Stimulated activated CD8-positive, alpha-beta memory T cell treated with anti-CD3 and anti-CD28 coated beads, Interleukin-4, amount 100 ng/mL, for 48 hours (primary cell): ENCODE measurements around the gene TTC22.

ENCODE experiments used
- DNase-seq: peaks from one replicate; pipeline ENCODE4 v3.0.0-alpha.2; 2020

TTC22 gene

DNA sequence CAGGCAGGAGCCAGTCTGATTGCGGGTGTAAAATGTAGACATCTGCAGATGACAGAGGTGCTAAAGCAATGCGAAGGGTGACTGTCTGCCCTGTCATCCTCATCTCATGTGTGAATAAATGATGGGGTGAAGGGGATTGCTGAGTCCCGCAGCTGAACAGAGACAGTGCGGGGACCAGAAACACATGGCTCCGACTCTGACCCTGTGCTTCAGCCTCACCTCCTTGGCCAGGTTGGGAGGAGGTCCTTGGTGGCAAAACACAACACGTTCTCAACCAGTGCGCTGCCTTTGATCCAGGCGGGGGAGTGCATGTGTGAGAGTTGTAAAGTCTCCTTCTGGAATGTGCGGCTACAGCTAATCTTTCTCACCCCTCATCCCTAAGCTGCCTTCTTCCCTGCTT lies 32.0 kb upstream of the TTC22 start:
- no peak for DNase-seq

DNA sequence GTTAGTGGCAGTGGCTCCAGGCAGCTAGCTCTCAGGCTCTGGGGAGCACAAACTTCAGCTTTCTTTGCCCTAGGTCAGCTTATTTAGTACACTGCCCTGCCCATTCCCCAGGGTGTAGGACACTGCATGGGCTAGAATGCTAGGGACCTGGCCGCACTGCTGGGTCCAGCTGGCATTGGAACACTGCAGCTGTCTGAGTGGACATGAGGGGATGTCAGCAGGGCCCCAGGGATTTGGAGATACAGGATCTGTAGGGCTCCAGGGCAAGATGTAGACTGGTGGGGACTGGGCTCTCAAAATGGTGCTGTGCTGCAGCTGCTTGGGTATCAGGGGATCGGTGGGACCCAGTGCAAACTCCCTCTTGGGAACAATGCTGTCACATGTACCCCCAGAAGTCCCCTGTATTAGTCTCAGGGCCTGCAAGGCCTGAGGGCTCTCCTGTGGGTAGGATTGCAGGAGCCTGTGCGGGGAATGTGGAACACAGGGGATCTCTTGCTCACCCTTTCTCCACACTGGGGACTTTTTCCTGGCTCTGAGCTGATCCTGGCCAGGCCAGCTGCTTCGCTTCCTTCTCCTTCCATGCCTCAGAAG lies 25.2 kb upstream of the TTC22 start:
- DNase-seq: no peak

DNA sequence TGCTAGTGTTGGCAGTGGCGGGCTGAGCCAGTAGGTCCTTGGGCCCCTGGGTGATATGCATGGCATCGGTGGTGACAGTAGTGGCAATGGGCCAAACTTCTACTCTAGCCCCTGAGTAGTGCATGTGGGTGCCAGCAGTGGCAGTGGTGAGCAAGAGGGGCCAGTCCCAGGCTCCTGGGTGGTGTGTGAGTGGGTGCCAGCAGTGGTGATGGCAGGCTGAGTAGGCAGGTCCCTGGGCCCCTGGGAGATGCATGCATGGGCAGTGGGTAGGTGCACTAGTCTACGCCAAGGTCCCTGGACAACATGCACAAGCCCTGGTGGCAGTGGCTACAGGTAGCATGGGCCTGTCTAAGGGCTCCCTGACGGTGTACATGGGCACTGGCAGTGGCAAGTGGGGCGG lies 24.6 kb upstream of the TTC22 start:
- no peak for DNase-seq

DNA sequence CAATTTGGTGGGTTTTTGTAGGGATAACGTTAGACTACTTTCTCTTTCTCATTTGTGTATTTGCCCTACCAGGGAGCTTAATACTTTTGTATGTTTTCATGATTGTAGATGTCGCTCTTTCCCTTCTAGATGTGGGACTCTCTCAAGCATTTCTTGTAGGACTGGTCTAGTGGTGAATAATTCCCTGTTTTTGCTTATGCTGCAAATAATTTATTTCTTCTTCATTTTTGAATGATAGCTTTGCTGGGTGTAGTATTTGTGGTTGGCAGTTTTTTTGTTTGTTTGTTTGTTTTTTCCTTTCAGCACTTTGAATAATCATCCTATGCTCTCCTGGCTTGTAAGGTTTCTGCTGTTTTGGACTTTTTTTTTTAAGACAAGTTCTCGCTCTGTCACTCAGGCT lies 22.5 kb upstream of the TTC22 start:
- no peak for DNase-seq

DNA sequence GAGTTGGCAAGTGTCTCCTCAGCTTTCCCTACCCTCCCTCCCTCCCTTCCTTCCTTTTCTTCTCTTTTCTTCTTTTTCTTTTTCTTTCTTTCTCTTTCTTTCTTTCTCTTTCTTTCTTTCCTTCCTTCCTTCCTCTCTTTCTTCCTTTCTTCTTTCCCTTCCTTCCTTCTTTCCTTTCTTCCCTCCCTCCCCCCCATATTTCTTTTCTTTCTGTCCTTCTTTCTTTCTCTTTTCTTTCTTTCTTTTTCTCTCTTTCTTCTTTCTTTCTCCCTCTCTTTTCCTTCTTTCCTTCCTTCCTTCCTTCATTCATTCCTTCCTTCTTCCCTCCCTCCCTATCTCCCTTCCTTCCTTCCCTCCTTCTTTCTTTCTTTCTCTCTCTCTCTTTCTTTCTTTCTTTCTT lies 18.6 kb upstream of the TTC22 start:
- DNase-seq: no peak

DNA sequence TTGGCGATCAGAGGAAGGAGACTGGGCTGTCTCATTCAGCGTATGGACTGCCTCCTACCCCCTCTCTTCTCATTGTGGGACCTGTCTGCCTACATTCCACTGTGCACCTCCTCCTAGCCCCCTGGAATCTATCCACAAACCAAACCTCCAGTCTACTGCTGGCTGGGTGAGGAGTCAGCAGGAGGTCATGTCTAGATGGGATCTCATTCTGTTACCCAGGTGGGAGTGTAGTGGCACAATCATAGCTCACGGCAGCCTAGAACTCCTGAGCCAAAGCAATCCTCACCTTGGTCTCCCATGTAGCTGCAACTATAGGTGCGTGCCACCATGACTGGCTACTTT lies 18.0 kb upstream of the TTC22 start:
- DNase-seq: no peak

DNA sequence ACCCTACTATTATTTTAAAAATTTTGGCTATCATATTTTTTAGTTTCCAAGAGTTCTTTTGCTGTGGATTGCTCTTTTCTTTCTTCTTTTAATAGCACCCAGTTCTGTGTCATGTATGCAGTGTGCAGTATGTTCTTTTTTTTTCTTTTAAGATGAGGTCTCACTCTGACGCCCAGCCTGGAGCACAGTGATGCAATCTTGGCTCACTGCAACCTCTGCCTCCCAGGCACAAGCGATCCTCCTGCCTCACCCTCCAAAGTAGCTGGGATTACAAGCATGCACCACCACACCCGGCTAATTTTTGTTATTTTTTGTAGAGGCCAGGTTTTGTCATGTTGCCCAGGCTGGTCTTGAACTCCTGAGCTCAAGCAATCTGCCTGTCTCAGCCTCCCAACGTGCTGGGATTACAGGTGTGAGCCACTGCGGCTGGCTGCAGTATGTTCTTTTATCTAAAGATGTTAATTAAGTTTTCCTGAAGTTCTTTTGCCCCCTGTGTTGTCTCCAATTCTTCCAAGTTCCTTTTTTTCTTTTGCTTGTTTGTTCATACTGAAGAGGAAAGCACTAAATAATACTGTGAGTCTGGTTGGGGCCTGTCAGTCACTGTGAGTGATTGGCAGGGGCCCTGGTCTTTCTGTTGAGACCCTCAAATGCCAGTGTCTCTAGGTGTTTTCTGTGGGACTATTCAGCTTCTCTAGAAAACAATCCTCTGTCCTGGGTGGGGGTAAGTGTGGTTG lies 17.5 kb upstream of the TTC22 start:
- no peak for DNase-seq

DNA sequence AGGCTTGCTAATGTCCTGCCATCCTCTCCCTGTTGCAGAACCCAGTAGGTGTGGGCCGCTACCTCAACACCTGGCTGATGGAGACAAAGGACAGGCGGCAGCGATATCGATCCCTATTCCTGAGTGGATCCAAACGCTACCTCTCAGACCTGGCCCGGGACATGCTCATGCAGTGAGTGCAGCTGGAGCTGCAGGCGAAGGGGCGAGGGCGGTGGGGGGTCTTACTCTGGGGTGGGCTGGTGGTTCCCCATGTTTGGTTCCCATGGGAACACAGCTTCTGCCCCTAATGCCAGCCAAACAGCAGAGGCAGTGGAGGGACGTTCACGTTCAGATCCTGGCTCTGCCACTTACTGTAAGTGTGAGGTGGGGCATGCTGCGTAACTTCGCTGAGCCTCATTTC lies 15.8 kb upstream of the TTC22 start:
- no peak for DNase-seq

DNA sequence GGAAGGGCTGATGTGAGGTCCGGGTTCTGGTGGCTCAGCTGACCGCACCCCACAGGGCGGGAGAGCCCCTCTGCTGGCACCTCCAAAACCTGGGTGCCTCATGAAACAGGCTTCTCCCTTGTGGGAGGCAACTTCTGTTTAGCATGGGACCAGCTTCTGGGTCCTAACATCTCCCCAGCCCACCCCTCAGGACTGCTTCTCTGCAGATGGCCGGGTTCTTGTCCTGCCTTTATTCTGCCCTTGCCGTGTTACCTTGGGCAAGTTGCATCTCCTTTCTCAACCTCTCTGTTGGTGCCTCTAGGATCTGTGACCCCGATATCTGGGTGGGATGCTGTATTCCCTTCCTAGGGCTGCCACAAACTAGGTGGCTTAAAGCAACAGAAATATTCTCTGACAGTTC lies 15.0 kb upstream of the TTC22 start:
- DNase-seq: no peak

DNA sequence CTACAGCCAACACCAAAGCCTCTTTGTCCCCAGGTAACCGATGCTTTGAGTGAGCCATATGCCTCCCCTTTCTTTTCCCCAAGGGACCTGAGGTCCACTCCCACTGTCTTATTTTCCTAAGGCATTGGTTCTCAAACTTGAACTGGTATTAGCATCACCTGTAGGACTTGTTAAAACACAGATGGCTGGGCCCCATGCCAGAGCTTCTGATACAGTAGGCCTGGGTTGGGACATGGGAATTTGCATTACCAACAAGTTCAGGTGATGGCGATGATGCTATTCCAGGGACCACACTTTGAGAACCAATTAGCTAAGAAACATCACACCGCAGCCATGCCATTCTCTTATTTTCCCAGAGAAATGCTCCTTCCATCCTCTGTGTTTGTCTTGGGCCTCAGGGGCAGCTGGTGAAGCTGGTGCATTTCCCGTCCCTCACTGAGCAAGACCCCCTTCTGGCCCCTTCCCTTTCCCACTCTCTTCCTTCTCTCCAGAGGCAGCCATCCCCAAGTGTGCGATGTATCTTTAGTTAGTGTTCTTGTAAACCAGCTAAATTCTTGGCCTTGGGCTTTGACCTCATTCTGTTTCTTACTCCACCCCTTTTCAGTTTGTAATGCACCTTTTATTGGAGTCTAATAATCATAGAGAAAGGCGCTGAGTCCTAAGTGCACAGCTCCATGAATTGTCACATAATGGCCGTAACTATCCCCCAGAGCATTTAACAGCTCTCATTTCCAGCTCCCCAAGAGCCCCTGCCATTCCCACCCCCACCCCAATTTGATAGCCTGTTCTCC lies 14.2 kb upstream of the TTC22 start:
- no peak for DNase-seq

DNA sequence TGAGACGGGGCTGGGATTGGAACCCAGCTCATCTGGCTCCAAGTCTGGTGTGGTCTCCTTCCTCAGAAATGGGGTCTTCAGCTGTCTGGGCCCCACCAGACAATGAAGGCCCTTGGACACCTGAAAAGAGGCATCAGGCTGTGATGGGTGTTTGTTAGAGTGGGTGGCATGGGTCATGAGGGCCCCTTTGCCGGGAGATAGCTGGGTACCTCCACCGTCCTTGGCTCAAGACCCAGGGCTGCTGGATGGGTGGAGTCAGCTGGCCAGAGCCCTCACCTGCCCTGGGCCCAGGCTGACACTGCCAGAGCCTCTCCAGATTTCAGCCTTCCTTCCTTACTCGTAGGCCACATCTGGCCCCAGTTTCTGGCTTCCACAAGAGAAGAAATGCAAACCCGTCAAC lies 13.4 kb upstream of the TTC22 start:
- no peak for DNase-seq

DNA sequence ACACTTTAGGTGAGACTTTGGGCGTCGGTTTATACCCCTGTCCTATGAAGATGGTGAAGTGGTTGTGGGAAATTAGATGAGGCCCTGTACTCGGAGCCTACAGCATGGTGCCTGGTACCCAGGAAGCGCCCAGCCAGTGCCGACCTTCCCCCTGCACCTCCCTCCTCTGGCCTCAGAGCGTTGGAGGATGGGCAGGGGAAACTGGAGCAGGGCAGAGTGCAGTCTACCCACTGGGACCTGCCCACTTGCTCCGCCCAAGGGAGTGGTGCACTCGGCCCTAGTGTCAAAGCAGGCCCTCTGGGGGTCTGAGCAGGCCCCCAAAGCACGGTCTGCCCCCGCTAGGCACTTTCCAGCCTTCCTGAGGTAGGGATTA lies 13.0 kb upstream of the TTC22 start:
- no peak for DNase-seq

DNA sequence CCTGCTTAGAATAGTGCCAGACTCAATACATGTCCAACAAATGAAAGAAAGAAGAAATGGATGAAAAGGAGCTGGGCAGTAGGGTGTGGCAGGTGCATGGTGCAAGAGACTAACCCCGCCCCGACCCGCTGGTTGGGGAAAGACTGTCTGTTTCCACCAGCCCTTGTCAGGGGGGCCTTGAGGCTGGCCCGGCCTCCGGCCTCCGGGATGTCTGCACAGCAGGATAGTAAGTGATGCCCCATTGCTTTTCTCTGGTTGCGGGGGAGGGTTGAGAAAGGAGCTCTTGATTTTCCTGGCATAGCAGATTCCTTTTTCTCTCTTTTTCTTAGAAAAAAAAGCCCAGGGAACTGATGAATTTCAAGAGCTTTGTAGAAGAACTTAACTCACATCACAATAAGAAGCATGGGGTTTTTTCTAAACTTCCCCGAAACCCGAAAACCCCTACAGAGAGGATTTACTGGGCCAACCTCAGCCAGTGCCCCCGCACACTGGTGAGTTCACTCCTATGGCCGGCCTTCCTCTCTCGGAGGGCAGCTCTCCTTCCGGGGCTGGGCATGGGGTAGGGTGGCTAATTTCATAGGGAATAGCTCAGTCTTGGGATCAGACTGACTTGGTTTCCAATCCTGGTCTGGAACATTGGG lies 12.5 kb upstream of the TTC22 start:
- no peak for DNase-seq

DNA sequence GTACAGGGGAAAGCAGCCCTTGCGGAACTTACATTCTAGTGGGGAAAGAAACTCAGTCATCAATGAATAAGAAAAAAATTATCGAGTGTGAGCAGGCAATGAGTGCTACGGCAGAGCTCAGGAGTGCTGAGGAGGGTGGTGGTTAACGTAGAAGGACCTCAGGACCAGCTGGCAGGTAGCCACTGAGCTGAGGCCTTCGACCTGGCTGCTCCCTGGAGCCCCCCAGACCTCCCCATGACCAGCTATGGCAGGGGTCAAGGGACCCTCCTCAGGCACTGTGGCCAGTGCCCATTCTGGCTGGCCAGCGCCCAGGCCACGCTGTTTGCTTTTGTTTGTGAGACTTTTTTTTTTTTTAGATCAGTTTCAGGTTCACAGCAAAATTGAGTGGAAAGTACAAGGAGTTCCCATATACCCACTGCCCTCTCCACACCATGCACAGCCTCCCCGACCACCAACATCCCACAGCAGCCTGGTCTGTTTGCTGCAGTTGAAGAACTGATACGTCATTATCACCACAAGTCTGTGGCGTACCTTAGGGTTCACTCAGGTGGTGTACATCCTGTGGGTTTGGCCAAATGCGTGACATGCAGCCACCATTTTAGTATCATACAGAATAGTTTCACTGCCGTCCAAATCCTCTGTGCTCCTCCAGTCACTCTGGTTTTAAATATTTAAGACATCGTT lies 11.8 kb upstream of the TTC22 start:
- no peak for DNase-seq

DNA sequence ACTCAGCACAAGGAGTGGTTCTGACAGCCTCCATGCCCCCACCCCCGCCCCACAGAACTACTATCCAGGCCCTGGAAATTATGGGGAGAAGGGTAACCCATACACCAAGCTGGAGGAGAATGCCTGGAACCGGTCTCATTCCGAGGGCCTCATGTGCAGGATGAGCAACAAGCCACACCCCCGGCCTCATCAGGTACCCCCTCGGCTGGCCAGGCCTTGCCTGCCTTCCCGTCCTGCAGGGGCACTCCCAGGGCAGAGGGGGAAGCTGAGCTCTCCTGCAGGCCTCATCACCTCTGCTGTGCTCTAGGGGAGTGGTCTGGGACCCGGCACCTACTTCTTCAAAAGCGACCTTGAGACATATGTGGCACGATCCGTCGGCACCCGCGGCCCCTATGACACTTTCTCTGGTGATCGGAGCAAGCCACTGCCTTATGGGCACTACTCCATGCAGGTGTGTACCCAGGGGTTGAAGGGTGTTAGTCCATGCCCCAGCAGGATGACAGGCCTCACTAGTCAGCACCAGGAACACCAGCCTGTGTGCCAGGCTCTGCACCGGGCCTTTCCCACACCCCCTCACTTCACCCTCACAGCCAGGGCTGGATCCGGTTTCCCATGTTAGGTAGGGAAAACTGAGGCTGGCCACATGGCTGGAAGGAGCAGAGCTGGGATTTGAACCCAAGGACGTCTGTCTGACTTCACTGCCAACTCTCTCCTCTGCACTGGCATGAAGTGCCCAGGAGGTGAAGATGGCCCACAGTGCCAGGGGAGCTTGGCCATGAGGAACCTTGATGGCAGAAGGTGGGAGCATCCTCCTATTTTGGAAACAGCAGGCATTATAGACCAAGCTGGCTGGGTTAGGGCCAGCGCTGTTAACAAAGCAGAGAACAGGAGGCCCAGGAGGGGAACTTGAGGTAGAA lies 10.9 kb upstream of the TTC22 start:
- DNase-seq: no peak

DNA sequence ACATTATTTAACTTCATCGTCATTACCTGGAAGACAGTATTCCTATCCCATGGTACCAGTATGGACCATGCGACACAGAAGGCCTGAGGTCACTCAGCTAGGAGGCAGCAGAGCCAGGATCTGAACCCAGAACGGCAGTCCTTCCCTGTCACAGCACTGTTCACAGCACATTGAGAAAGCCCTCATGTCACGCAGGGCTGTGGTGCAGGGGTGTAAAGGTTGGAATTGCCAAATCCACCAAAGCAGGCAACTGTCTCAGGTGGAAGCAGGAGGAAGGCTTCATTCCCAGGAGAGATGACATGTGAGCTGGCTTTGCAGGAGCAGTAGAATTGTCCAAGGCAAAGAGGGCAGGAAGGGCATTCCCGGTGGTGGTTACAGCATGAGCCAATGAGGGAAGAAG lies 9.9 kb upstream of the TTC22 start:
- DNase-seq: no peak

DNA sequence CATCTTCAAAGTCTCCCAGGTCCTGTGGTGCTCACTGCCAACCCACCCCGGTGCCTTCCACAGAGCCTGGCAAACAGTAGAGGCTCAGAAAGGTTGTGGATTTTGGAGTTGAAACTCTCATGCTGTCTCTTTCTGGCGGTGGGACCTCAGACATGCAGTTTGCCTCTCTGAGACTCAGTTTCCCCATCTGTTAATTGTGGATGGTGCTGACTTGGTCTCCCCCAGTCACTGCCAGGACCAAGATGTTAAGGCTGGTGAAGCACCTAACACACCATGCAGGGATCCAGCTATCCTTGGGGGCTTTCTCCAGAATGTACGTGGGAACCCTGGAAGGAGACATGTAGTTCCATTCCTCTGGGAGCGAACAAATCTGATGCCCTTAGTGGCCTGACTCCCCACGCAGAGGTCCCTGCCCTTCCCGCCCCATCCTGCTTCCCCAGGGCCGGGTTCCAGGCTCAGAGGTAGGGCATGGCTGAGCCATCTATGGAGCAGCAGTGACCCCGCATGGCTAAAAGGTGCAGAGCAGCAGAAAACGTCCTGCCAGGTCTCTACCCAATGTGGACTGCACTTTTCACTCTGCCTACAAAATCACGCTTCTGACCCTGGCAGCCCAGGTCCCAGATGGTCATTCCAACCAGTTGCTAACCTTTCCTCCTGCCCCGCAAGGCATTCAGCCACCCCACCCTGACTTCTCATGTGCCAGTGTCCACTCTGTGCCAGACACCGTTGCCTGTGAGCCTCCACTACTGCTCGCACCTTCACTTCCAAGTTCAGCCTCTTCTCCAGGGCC lies 9.2 kb upstream of the TTC22 start:
- DNase-seq: peak; percentile 85

DNA sequence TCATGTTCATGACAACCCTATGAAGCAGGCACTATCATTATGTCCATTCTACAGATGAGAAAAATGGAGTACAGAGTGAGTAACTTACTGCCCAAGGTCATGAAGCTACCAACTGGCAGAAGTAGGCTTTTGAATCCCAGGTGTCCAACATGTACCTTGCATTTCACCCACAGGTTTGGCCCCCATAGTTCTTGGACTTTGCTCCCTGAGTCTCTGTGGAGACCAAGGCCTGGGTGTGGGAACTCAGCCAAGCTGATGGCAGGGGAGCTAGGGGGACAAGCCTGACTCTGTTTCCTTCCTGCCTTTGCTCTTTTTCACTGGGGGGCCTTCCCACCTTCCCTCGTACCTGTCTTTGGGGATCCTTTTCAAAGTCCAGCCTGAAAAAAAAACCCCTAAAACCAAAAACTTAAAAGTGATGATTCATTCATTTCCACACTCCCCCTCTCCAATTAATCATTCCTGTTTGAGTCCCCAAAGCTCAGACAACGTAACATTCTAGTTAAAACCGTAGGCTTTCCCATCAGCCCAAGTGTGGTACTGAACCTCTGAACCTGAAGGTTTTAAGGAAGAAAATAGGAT lies 8.5 kb upstream of the TTC22 start:
- DNase-seq: no peak

DNA sequence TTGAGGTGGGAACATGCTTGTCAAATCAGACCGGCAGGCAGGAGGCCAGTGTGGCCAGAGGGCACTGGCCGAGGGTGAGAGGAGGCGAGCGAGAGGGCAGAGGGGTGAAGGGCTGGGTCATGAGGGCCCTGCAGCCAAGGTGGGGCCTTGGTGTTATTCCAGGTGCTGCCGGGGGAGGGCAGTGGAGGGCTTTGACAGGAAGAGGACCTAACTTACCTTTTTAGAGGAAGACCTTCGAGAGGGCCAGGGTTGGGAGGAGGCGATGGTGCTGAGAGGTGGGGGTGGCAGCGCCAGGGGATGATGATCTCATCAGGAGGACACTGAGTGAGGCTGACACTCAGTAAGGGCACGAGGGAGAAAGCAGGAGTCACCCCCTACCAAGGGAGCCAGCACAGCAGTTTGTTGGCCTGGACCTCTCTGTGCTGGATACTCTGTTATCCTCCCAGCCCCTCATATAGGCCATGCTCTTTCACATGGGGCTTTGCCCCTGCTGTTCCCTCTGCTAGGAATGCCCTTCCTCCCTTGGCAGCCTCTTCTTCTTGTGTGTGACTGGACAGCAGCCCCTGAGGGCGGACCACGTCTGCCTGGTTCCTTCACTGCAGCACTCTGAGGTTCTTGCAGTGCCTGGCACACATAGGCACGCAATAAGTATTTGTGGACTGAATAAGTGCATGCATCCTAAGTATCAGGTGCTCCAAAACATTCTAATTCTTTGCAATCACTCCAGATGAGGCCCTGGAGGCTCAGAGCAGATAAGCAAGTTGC lies 7.5 kb upstream of the TTC22 start:
- DNase-seq: no peak

DNA sequence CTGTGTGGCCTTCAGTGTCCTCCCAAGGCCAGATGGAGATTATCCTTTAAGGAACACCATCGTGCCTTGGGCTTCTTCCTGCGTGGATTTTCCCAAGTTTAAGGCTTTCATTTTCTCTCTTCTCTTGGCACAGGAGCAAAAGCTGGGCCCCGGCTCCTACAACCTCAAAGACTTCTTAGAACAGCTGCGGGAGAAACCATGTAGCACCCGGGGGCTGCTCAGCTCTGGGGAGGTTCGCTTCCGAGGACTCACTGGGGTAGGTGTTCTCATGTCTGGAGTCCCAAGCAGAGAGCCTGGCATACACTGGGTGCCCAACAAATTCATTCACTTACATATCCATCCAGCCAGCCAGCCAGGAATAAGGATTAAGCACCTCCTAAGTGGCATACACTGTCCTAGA lies 6.6 kb upstream of the TTC22 start:
- DNase-seq: no peak
